Left lung (tissue), 10 donors: ENCODE results near the gene POFUT2. TPM values are rescaled to one million over a fixed set of nuclear protein-coding genes. Genes with fewer than 3 reads are reported as not detected.

ENCODE experiments used
- ATAC-seq: fragments of 200-7000 bp; cut with Tn5 transposase; one replicate; pipeline ENCODE4 v1.9.1; 2020; ENCODE audit warnings: moderate library complexity
- DNase-seq, 4 donors: peaks; one replicate each; pipeline ENCODE4 v3.0.0-alpha.2; 2013 to 2020
- H3K27ac ChIP-seq, 2 donors: fragments of 200-600 bp; sonication (generic) in 1 of 2; one replicate each; pipeline versions ENCODE4 v1.5.0 to v1.8.0; 2020 to 2021
- H3K27me3 ChIP-seq, 2 donors: fragments of 200-600 bp; sonication (generic) in 1 of 2; one replicate each; pipeline versions ENCODE4 v1.5.0 to v1.8.0; 2020 to 2021
- H3K36me3 ChIP-seq, 2 donors: fragments of 200-600 bp; sonication (generic) in 1 of 2; one replicate each; pipeline versions ENCODE4 v1.5.0 to v1.8.0; 2020 to 2021
- H3K4me1 ChIP-seq, 2 donors: fragments of 200-600 bp; one replicate each; pipeline ENCODE4 v1.8.0; 2021
- H3K4me3 ChIP-seq, 2 donors: fragments of 200-600 bp; sonication (generic) in 1 of 2; one replicate each; pipeline versions ENCODE4 v1.5.0 to v1.8.0; 2020 to 2021; ENCODE audit warnings: mild to moderate bottlenecking in 1 of 2
- H3K9me3 ChIP-seq, 2 donors: fragments of 200-600 bp; sonication (generic) in 1 of 2; one replicate each; pipeline versions ENCODE4 v1.5.0 to v1.8.0; 2020 to 2021
- intact Hi-C, 2 donors: fragments of 100-400 bp; cut with DNase I; formaldehyde crosslinking; loops; one replicate each; pipeline versions ENCODE4 v1.11.2 to v1.14.2; 2022
- polyA plus RNA-seq, 6 donors: library from polyadenylated mRNA; unstranded; fragments of 120-200 nt; gene quantifications; one replicate each; pipeline ENCODE4 v1.2.1, GENCODE V29; 2013; ENCODE audit not compliant: insufficient read length in 6 of 6
- total RNA-seq, 2 donors: library from RNA; stranded (reverse); fragmentation: NEBNext Ultra II Directional; extraction: Animal tissue kit (Norgen Biotek cat#: 25700); gene quantifications; one replicate each; pipeline ENCODE4 v1.2.1, GENCODE V29; 2021
- TF ChIP-seq, protein P1 (sequence below), 2 donors: fragments of 200-600 bp; sonication (generic) in 1 of 2; IDR thresholded peaks; one replicate each; pipeline versions ENCODE4 v1.5.0 to v1.8.0; 2021; ENCODE audit warnings: antibody characterized with exemption in 2 of 2
- donor health status: DM: no; HTN: yes; CAD: no.
- donor health status: DM: no; HTN: no; CAD: no.

Gene POFUT2
- total and polyA plus RNA-seq, 8 donors: 30.4 to 44.2 (median 34.2) TPM

DNA sequence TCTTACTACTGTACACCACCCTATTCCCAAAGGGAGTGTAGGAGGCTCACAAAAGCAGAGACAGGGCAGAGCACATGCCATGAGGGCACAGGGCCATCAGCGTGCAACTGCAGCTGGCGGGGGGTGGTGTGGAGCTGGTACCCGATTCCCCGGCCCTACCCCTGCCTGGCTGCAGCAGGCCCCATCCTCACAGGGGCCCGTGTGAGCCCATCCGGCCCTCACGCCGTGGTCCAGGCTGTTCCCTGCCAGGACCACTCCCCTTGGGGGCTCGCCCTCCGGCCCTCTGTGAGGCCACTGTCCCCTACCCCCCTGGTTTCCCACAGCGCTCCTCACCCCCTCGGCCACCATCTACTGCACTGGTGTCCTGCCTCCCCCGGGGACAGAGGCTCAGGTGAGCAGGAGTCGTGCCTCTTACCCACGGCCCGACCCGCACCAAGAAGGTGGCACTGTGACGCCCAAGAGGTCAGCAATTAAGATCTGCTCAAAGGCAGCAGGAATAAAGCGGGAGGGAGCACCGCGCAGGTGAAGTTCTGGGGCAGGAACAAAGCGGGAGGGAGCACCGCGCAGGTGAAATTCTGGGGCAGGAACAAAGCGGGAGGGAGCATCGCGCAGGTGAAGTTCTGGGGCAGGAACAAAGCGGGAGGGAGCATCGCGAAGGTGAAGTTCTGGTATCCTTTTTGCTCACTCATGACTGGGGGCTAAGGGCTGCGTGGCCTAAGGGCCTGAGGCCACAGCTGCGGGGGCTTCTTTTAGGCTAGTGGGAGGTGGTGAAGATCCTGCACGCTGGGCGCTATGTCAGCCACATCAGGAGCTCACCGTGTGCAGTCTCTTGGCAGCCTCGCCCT lies 3.9 kb downstream of the POFUT2 start:
- Histone ChIP-seq H3K4me3 (no peak overlapping the region), H3K27me3 (no peaks in the 10 kb centered on the region), H3K9me3 (no peaks in the 10 kb centered on the region), H3K36me3 (peaks cover 6 to 70% of the 10 kb centered on the region in 2 donors), H3K4me1 (peaks cover 4 to 21% of the 10 kb centered on the region in 2 donors), H3K27ac (no peak overlapping the region)
- peak in 1 of 4 donors; percentile 23 for DNase-seq
- TF ChIP-seq, protein P1, sequence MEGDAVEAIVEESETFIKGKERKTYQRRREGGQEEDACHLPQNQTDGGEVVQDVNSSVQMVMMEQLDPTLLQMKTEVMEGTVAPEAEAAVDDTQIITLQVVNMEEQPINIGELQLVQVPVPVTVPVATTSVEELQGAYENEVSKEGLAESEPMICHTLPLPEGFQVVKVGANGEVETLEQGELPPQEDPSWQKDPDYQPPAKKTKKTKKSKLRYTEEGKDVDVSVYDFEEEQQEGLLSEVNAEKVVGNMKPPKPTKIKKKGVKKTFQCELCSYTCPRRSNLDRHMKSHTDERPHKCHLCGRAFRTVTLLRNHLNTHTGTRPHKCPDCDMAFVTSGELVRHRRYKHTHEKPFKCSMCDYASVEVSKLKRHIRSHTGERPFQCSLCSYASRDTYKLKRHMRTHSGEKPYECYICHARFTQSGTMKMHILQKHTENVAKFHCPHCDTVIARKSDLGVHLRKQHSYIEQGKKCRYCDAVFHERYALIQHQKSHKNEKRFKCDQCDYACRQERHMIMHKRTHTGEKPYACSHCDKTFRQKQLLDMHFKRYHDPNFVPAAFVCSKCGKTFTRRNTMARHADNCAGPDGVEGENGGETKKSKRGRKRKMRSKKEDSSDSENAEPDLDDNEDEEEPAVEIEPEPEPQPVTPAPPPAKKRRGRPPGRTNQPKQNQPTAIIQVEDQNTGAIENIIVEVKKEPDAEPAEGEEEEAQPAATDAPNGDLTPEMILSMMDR (IDR thresholded peaks at IDR 0.05): no peak
- ATAC-seq: no peak
- intact Hi-C loops: no loop called here

DNA sequence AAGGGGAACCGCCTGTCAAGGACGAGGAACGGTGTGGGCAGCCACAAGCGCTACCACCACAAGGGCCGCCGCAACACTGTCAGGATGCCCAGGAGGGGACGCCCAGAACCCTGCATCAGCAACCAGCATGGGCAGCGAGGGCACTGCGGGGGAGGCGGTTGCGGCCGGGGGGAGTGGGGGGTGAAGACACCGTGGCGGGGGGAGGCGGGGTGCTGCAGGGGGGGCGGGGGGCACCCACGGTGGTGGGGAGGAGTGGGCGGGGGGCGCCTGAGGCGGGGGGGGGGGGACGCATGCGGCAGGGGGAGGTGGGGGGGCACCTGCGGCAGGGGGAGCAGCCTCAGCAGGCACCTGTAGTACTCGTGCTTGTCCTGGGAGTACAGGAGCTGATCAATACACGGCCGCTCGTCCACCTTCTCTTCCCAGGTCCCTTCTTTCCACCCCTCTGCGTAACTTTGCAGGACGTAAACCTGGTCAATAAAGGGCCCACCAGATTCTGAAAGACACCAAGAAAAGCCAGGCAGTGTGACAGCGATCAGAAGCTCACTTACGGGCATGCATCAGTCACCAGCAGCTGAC lies 4.6 kb downstream of the POFUT2 start:
- H3K36me3 ChIP-seq: peaks cover 6 to 77% of the 10 kb centered on the region in 2 donors
- no peak overlapping the region for H3K27ac ChIP-seq
- no peaks in the 10 kb centered on the region for H3K9me3 ChIP-seq
- intact Hi-C loops: no loop called here
- no peak overlapping the region for H3K4me3 ChIP-seq
- TF ChIP-seq, protein P1 (IDR thresholded peaks at IDR 0.05): no peak
- DNase-seq (peak in 1 of 4 donors; percentile 31), ATAC-seq (no peak)
- peaks cover 4 to 15% of the 10 kb centered on the region in 2 donors for H3K4me1 ChIP-seq
- no peaks in the 10 kb centered on the region for H3K27me3 ChIP-seq

DNA sequence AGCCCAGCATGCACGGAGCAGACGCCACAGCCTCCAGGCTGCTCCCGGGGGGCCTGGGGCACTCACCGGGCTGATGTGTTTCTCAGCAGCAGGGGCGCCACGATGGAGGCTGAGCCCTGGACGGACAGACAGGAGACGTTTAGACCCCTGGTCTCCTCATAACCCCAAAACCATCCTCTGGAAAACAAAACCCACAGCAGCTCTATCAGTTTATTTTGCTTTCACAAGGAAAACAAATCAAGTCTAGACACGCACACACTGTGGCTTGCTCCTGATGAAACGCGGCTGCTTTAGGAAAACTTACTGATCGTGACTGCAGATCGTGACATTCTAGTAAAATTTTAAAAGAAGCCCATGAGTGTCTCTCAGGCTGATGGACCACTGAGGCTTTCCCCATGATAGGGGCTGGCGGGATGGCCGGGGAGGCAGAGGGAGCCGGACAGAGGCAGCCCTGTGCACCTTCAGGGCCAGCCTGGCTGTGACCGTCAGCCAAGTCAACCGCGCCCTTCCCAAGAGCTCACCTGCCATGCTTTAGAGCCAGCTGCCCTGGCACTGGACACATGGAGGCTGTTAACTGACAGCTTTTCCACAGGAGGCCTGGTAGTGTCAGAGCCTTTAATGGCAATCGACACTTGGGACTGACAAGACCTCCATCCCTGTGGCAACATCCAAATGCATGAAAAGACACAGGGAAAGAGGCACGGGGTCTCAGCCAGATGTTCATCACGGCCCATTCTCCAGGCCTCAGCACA lies 5.2 kb downstream of the POFUT2 start:
- ATAC-seq: no peak
- intact Hi-C loops: no loop called here
- Histone ChIP-seq H3K27me3 (no peaks in the 10 kb centered on the region), H3K4me3 (no peak overlapping the region), H3K27ac (no peak overlapping the region), H3K36me3 (peaks cover 6 to 84% of the 10 kb centered on the region in 2 donors), H3K4me1 (peaks cover 4 to 15% of the 10 kb centered on the region in 2 donors), H3K9me3 (no peaks in the 10 kb centered on the region)
- TF ChIP-seq, protein P1 (IDR thresholded peaks at IDR 0.05): no peak
- DNase-seq: peak in 1 of 4 donors; percentile 15

DNA sequence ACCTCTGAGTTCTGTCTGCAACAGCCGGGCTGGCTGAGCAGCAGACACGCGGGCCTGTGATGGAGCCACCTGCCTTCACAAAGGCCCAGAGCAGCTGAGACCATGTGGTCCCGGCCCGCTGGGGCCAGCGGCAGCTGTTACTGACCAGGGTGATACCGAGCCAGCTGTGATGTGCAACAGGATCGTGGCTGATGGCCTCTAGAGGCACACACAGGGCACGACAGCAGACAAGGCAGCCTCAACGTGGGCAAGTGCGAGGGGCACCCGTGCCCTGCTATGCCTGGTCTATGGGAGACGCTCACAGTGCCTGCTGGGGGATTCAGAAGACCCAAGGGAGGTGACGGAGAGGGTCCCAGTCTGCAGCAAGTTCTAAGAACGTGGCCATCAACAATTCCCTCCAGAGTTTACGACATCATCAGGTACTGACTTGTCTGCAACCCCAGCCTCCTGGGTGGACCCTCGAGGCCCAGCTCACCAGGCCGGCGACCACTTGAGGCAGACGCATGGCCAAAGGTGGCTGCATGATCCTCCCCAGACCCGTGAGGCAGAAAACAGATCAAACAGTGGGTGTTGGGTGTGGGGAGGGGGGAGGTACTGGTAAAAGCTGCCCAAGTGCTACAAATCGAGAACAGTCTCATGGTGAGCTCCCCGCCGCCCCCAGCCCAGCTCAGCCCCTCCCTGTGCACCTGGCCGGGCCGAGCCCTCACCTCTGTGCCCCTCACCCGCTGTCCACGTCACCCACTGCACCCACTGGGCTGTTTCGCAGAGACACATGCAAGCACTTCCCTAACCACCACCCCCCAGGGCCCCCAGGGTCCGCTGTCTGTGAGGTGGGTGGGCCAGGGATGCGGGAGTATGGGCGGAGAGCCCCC lies 6.0 kb downstream of the POFUT2 start:
- intact Hi-C loops: no loop called here
- Histone ChIP-seq H3K4me3 (no peak overlapping the region), H3K4me1 (peaks cover 4 to 11% of the 10 kb centered on the region in 2 donors), H3K9me3 (no peaks in the 10 kb centered on the region), H3K36me3 (peaks cover 6 to 92% of the 10 kb centered on the region in 2 donors), H3K27ac (no peak overlapping the region), H3K27me3 (no peaks in the 10 kb centered on the region)
- DNase-seq (peak in 1 of 4 donors; percentile 27), ATAC-seq (no peak)
- TF ChIP-seq, protein P1 (IDR thresholded peaks at IDR 0.05): no peak
